ENCODE measurements around the gene ZNF615.

- no peak for TF ChIP-seq POLR2A (IDR thresholded peaks at IDR 0.05; ENCODE audit: borderline replicate concordance, extremely low read depth, insufficient read depth, insufficient read length)
- TF ChIP-seq, protein P1, sequence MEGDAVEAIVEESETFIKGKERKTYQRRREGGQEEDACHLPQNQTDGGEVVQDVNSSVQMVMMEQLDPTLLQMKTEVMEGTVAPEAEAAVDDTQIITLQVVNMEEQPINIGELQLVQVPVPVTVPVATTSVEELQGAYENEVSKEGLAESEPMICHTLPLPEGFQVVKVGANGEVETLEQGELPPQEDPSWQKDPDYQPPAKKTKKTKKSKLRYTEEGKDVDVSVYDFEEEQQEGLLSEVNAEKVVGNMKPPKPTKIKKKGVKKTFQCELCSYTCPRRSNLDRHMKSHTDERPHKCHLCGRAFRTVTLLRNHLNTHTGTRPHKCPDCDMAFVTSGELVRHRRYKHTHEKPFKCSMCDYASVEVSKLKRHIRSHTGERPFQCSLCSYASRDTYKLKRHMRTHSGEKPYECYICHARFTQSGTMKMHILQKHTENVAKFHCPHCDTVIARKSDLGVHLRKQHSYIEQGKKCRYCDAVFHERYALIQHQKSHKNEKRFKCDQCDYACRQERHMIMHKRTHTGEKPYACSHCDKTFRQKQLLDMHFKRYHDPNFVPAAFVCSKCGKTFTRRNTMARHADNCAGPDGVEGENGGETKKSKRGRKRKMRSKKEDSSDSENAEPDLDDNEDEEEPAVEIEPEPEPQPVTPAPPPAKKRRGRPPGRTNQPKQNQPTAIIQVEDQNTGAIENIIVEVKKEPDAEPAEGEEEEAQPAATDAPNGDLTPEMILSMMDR (IDR thresholded peaks at IDR 0.05 in 2 of 3, conservative IDR thresholded peaks at IDR 0.05 in 1 of 3; ENCODE audit: borderline replicate concordance in 1 of 3, insufficient read depth in 1 of 3, low read depth in 2 of 3, low read length in 2 of 3), result no peak
- TF ChIP-seq SP1 (IDR thresholded peaks at IDR 0.05; ENCODE audit: low read depth), result no peak
- TF ChIP-seq EZH2phosphoT487 (IDR thresholded peaks at IDR 0.05; ENCODE audit: borderline replicate concordance), result no peak
- TF ChIP-seq, protein P2, sequence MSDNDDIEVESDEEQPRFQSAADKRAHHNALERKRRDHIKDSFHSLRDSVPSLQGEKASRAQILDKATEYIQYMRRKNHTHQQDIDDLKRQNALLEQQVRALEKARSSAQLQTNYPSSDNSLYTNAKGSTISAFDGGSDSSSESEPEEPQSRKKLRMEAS (IDR thresholded peaks at IDR 0.05), result peak; percentile 47
- TF ChIP-seq SIN3A (IDR thresholded peaks at IDR 0.05; ENCODE audit: low read depth), result no peak
- TF ChIP-seq EZH2 (IDR thresholded peaks at IDR 0.05), result no peak
Measured at GRCh38 chr19:52028027-52028779, 20.2 kb upstream of the ZNF615 start, which contains the start of gene ZNF614.

Data from HCT116 (cell line).